GM10248 (cell line): Measurements from ENCODE around the gene DOCK10.

ENCODE experiments used
- CTCF ChIA-PET: fragments of 300-600 bp; sonication (Branson Sonifier 250); formaldehyde crosslinking; extraction: SDS; loops from one replicate; lab custom pipeline; 2021; ENCODE audit warnings: antibody characterized with exemption; lab: Yijun Ruan, JAX
- POLR2A ChIA-PET: fragments of 350-650 bp; sonication (Branson Sonifier 250); formaldehyde crosslinking; extraction: SDS; loops from one replicate; lab custom pipeline; 2020; ENCODE audit warnings: antibody characterized with exemption; lab: Yijun Ruan, JAX
- DNase-seq: peaks from one replicate; pipeline ENCODE4 v3.0.0; 2012; ENCODE audit errors: extremely low spot score
- CTCF ChIP-seq: IDR thresholded peaks from 2 replicates; pipeline ENCODE4 v1.5.1; 2012; ENCODE audit warnings: mild to moderate bottlenecking, low read depth; ENCODE audit errors: extremely low read depth, missing control alignments, control extremely low read depth

DOCK10 gene

GRCh38 chr2:224838335-224838734 is 203.9 kb downstream of the DOCK10 start:
- ChIA-PET CTCF (no interaction called here), POLR2A (no interaction called here)
- no peak for TF ChIP-seq CTCF
- DNase-seq = no peak

GRCh38 chr2:224837558-224837957 is 204.7 kb downstream of the DOCK10 start:
- ChIA-PET CTCF (no interaction called here), POLR2A (no interaction called here)
- DNase-seq = no peak
- TF ChIP-seq CTCF = no peak

DNA sequence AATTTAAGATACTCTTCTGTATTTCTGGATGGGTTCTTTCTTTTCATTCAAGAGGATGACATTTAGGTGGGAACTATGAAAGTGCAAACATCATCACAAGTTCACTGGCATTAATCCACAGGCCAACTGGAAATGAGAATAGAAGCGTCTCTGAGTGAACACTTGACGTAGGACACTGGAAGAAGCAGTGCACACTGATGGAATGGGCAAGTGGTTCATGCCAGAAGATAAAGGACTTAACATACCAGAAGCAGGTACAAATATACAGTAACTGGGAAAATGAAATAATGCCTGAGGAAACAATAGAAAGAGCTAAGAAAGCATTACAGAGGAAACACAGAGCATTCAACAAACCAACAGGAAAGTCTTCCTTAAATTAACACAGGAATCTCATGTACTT is 205.2 kb downstream of the DOCK10 start:
- DNase-seq = no peak
- TF ChIP-seq CTCF = no peak
- ChIA-PET POLR2A (no interaction called here), CTCF (no interaction called here)

DNA sequence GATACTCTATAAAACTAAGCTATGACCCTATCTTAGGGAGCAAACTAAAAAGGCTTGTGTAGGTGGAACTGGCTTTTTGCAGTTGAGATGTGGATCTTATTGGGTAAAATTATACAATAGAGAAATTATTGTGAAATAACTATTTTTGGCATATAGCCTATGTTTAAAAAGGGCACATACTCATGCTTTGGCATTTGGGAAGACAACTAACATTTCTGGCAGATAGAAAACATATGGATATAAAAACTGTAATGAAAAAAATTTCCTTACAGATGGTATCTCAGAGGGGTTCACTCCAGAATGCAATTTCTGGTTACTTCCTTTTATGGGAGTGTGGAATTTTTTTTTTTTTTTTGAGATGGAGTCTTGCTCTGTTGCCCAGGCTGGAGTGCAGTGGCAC is 206.0 kb downstream of the DOCK10 start:
- POLR2A ChIA-PET = no interaction called here
- CTCF ChIA-PET = no interaction called here
- TF ChIP-seq CTCF = no peak
- DNase-seq = no peak

DNA sequence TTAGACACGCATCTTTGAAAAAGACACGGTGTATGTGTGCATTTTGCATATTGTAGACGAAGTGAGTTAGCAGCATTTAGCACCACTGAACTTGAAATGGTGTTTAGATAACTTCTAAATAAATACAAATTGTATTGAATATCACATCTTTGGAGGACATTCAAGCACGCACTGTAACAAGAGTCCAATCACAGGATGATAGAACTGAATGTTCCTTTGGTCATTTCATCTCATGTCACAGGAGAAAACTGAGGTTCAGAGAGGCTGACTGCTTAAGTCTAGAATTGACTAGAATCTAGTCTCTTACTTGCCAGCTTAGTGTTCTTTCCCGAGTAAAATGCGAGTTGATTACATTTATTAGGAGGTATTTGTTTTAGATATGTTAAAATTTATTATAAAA is 206.9 kb downstream of the DOCK10 start:
- ChIA-PET CTCF (interaction anchor here (0.9 to 1.3 kb wide), 2 partner anchors 10 to 20 kb away, joined by 4 read pairs; no protein-coding TSS in a partner anchor), POLR2A (no interaction called here)

GRCh38 chr2:224833986-224834385 is 208.3 kb downstream of the DOCK10 start:
- TF ChIP-seq CTCF = no peak
- no peak for DNase-seq
- POLR2A ChIA-PET = no interaction called here
- CTCF ChIA-PET = interaction anchor here (1.4 kb wide), 1 partner anchor 14 kb away, joined by 3 read pairs; no protein-coding TSS in a partner anchor

More for the DNA sequence above, 206.9 kb downstream of the DOCK10 start:
- DNase-seq = no peak
- TF ChIP-seq CTCF = no peak
